Endothelial cell of umbilical vein (primary cell): Measurements from ENCODE around the gene CNBD2. TPM values are rescaled to one million over a fixed set of nuclear protein-coding genes. Genes with fewer than 3 reads are reported as not detected.

Source experiments
- BruUV-seq: library from RNA; stranded (reverse); fragments of 400-500 nt; replicated peaks from 2 replicates; lab custom pipeline; 2021; lab: Mats Ljungman, UMichigan
- CTCF ChIA-PET: fragments of 300-600, 350-600 bp; sonication (Branson Sonifier 250); formaldehyde crosslinking; loops from one replicate; lab custom pipeline; 2021; ENCODE audit warnings: antibody characterized with exemption, inconsistent platforms; lab: Charles Lee
- POLR2A ChIA-PET: fragments of 300-600, 350-600 bp; sonication (Branson Sonifier 250); formaldehyde crosslinking; loops from one replicate; lab custom pipeline; 2021; ENCODE audit warnings: antibody characterized with exemption, inconsistent platforms; lab: Charles Lee
- DNase-seq: peaks from one replicate; pipeline ENCODE4 v3.0.0-alpha.2; 2011; ENCODE audit warnings: low read depth, low spot score
- FAIRE-seq: peaks from 2 replicates; lab custom pipeline; 2011; peaks lifted over from hg19 to GRCh38; lab: Jason Lieb, UNC
- H2AFZ ChIP-seq: 2 replicates; pipeline ENCODE4 v1.6.0; 2012; ENCODE audit warnings: low read depth, low read length, control low read depth, inconsistent platforms
- H3K27ac ChIP-seq: 2 replicates; pipeline ENCODE4 v1.5.1; 2011; ENCODE audit warnings: low read depth, mild to moderate bottlenecking, control low read depth, low read length, moderate library complexity; ENCODE audit not compliant: insufficient read depth
- H3K27me3 ChIP-seq, 2 experiments: 2 replicates each; pipeline versions ENCODE4 v1.6.0 to v1.6.1; 2011; ENCODE audit warnings: low read length in 2 of 2, mixed read lengths in 1 of 2; ENCODE audit not compliant: control insufficient read depth in 2 of 2, insufficient read depth in 2 of 2
- H3K36me3 ChIP-seq, 2 experiments: 2 replicates in 1 of 2; 3 replicates in 1 of 2; pipeline ENCODE4 v1.5.1; 2011; ENCODE audit warnings: low read length in 2 of 2, mild to moderate bottlenecking in 1 of 2, moderate library complexity in 1 of 2; ENCODE audit not compliant: control insufficient read depth in 2 of 2, insufficient read depth in 2 of 2; ENCODE audit errors: extremely low read depth in 1 of 2
- H3K4me1 ChIP-seq: 3 replicates; pipeline ENCODE4 v1.5.1; 2011; ENCODE audit warnings: mild to moderate bottlenecking, low read length; ENCODE audit not compliant: control insufficient read depth, insufficient read depth; ENCODE audit errors: extremely low read depth
- H3K4me2 ChIP-seq: 2 replicates; pipeline ENCODE4 v1.6.1; 2011; ENCODE audit warnings: low read length, control low read depth, mixed read lengths; ENCODE audit not compliant: insufficient read depth
- H3K4me3 ChIP-seq, 3 experiments: fragments of 200-600 bp in 1 of 3; sonication (generic), shearing (Covaris generic) in 1 of 3; replicated peaks in 1 of 3; 2 replicates each; pipeline ENCODE4 v1.5.1; 2011 to 2016; ENCODE audit warnings: control low read depth in 3 of 3, low read length in 3 of 3, mild to moderate bottlenecking in 2 of 3, inconsistent platforms in 1 of 3, low read depth in 1 of 3, moderate library complexity in 1 of 3; ENCODE audit not compliant: insufficient read depth in 1 of 3
- H3K79me2 ChIP-seq: 2 replicates; pipeline ENCODE4 v1.6.0; 2012; ENCODE audit warnings: low read length, inconsistent platforms; ENCODE audit not compliant: control insufficient read depth, insufficient read depth
- H3K9ac ChIP-seq: replicated peaks from 2 replicates; pipeline ENCODE3; 2011; ENCODE audit warnings: low read length, control low read depth; ENCODE audit not compliant: insufficient read depth; ENCODE audit errors: extremely low read depth
- H3K9me1 ChIP-seq: replicated peaks from 3 replicates; pipeline ENCODE4 v1.6.0; 2011; ENCODE audit warnings: mild to moderate bottlenecking, low read length; ENCODE audit not compliant: control insufficient read depth, insufficient read depth; ENCODE audit errors: extremely low read depth
- H3K9me3 ChIP-seq: replicated peaks from 2 replicates; pipeline ENCODE4 v1.5.1; 2012; ENCODE audit warnings: low read length, inconsistent platforms; ENCODE audit not compliant: control insufficient read depth, insufficient read depth
- H4K20me1 ChIP-seq: replicated peaks from 2 replicates; pipeline ENCODE3; 2011; ENCODE audit warnings: mild to moderate bottlenecking, low read length; ENCODE audit not compliant: control insufficient read depth, insufficient read depth; ENCODE audit errors: extremely low read depth
- CTCF ChIP-seq, 2 donors: IDR thresholded peaks; 1 replicate in 1 of 2; 2 replicates in 1 of 2; pipeline ENCODE4 v1.5.1; 2011; ENCODE audit warnings: low read length in 2 of 2, mild to moderate bottlenecking in 2 of 2, moderate library complexity in 2 of 2, control low read depth in 1 of 2, inconsistent platforms in 1 of 2, low read depth in 1 of 2; ENCODE audit not compliant: insufficient read depth in 1 of 2; ENCODE audit errors: extremely low read depth in 1 of 2
- EZH2 ChIP-seq: IDR thresholded peaks from 2 replicates; pipeline ENCODE4 v1.6.1; 2012; ENCODE audit warnings: borderline replicate concordance, low read depth, mild to moderate bottlenecking, moderate library complexity, low read length, inconsistent platforms; ENCODE audit not compliant: severe bottlenecking
- FOS ChIP-seq: IDR thresholded peaks from 2 replicates; pipeline ENCODE4 v1.6.1; 2011; ENCODE audit warnings: mild to moderate bottlenecking, low read length, moderate library complexity, borderline replicate concordance; ENCODE audit not compliant: insufficient read depth
- GATA2 ChIP-seq: IDR thresholded peaks from 2 replicates; pipeline ENCODE4 v1.7.0; 2011; ENCODE audit warnings: low read depth, mild to moderate bottlenecking, moderate library complexity, mixed read lengths, low read length; ENCODE audit not compliant: insufficient read length, insufficient read depth
- JUN ChIP-seq: IDR thresholded peaks from 2 replicates; pipeline ENCODE4 v1.6.1; 2011; ENCODE audit warnings: borderline replicate concordance, low read depth; ENCODE audit not compliant: insufficient read length, insufficient read depth
- MAX ChIP-seq: IDR thresholded peaks from 2 replicates; pipeline ENCODE4 v1.6.1; 2011; ENCODE audit not compliant: insufficient read depth, insufficient read length
- MYC ChIP-seq: IDR thresholded peaks from one replicate; pipeline ENCODE4 v1.6.1; 2011; ENCODE audit warnings: mild to moderate bottlenecking, low read depth, low read length
- POLR2A ChIP-seq: IDR thresholded peaks from 2 replicates; pipeline ENCODE4 v1.6.1; 2012; ENCODE audit warnings: low read depth, mild to moderate bottlenecking, control low read depth, low read length
- POLR2AphosphoS5 ChIP-seq: IDR thresholded peaks from 2 replicates; pipeline ENCODE4 v1.6.1; 2012; ENCODE audit warnings: low read depth, mild to moderate bottlenecking, control low read depth, low read length, moderate library complexity; ENCODE audit not compliant: insufficient read depth
- dilution Hi-C: fragments of 300-500 bp; cut with MboI; formaldehyde crosslinking; loops from one replicate; pipeline ENCODE4 v1.15.0; 2019; ENCODE audit warnings: low sequenced_read_pairs; ENCODE audit not compliant: extremely low pct_ligation_motif_present
- intact Hi-C: fragments of 100-400 bp; cut with micrococcal nuclease; formaldehyde crosslinking; loops from one replicate; pipeline ENCODE4 v1.10.0; 2022
- polyA plus RNA-seq, 4 experiments: library from polyadenylated mRNA; depleted of rRNA in 3 of 4; stranded (reverse) in 3 of 4; unstranded in 1 of 4; fragments of >200 nt; gene quantifications; 2 replicates each; pipeline versions ENCODE4 v1.2.1 to v1.2.3, GENCODE V29; 2011 to 2012; ENCODE audit warnings: missing spikeins in 1 of 4
- total RNA-seq: library from RNA; stranded (reverse); gene quantifications from 2 replicates; pipeline ENCODE4 v1.2.3, GENCODE V29; 2021

The CNBD2 gene
- total and polyA plus RNA-seq, 2 donors (not counting 3 experiments of a cell fraction or from before 2014, with no cell fraction given): 4.9 to 7.5 TPM

- Histone ChIP-seq H3K4me2 (peak within 1 kb of the TSS; percentile 92), H3K4me1 (peaks cover 17% of the 10 kb centered on the region), H3K9me1 (no peaks in the 10 kb centered on the region), H3K4me3 (peak within 1 kb of the TSS; percentile 39 to 93 (median 82)), H3K79me2 (peaks cover 20% of the 10 kb centered on the region), H2AFZ (peak within 1 kb of the TSS; percentile 88), H3K9me3 (no peaks in the 10 kb centered on the region), H3K9ac (peak within 1 kb of the TSS; percentile 97), H4K20me1 (no peaks in the 10 kb centered on the region), H3K27me3 (no peaks in the 10 kb centered on the region), H3K27ac (peak within 1 kb of the TSS; percentile 94), H3K36me3 (no peaks in the 10 kb centered on the region)
- dilution Hi-C loops: no loop called here
- DNase-seq: peak; percentile 98
- no TSS peak for BruUV-seq
- intact Hi-C loops: loop anchor here (1.0 to 5.0 kb wide), 3 partner anchors 110 to 337 kb away; partner anchors contain the start of gene SPAG4
- ChIA-PET POLR2A (interaction anchor here (0.6 to 1.5 kb wide), 6 partner anchors 12 to 518 kb away, joined by 3 to 6 read pairs (median 4); partner anchors contain the start of genes PHF20 and RBM39), CTCF (interaction anchor here (0.6 to 3.9 kb wide), 46 partner anchors 9 to 353 kb away, joined by 3 to 38 read pairs (median 4); partner anchors contain the start of genes PHF20, RBM39 and ROMO1)
- peak; percentile 90 for FAIRE-seq
- TF ChIP-seq MAX (peak; percentile 74), POLR2A (peak; percentile 79), MYC (peak; percentile 82), CTCF (IDR thresholded peaks at IDR 0.05; ENCODE audit: extremely low read depth in 1 of 2, insufficient read depth in 1 of 2, low read depth in 1 of 2, low read length in 2 of 2) (peak; percentile 99), EZH2 (no peak), JUN (no peak), FOS (no peak), POLR2AphosphoS5 (peak; percentile 93), GATA2 (no peak)
These were observed 14.0 kb upstream of the CNBD2 start, which contains the start of gene SCAND1 for GRCh38 chr20:35954200-35954906. Gene SCAND1, minus strand, starts transcription at chr20:35954502. Its CDS starts 218 bp downstream, at chr20:35954284.
